Panc1 (cell line): ENCODE measurements around the gene CA5A. TPM values are rescaled to one million over a fixed set of nuclear protein-coding genes. Genes with fewer than 3 reads are reported as not detected.
A peak's percentile ranks its signal among the peaks of the same experiment; 100 is the strongest.
"Not testable (repeated sequence)": the region's sequence is repeated elsewhere in the genome, so short reads cannot be mapped to it uniquely, and the experiment has no call there.

Experiments
- ATAC-seq: fragments of 200-7000 bp; cut with Tn5 transposase; 2 replicates; pipeline ENCODE4 v1.9.1; 2020; ENCODE audit warnings: mild to moderate bottlenecking, moderate library complexity
- BruUV-seq: library from RNA; stranded (reverse); fragments of 400-500 nt; replicated peaks from 2 replicates; lab custom pipeline; 2021; lab: Mats Ljungman, UMichigan
- CTCF ChIA-PET: fragments of 300-600 bp; sonication (Branson Sonifier 250); formaldehyde crosslinking; loops from one replicate; lab custom pipeline; 2022; ENCODE audit warnings: antibody characterized with exemption; lab: Charles Lee
- POLR2A ChIA-PET: fragments of 300-600 bp; sonication (Branson Sonifier 250); formaldehyde crosslinking; loops from one replicate; lab custom pipeline; 2022; ENCODE audit warnings: antibody characterized with exemption; lab: Charles Lee
- DNase-seq: peaks from one replicate; pipeline ENCODE4 v3.0.0-alpha.2; 2010; ENCODE audit warnings: low read depth, low spot score
- H3K27ac ChIP-seq: 2 replicates; pipeline ENCODE4 v1.5.1; 2011; ENCODE audit warnings: mild to moderate bottlenecking, low read length, inconsistent platforms
- H3K27me3 ChIP-seq: fragments of 200-500 bp; sonication (Bioruptor generic); 2 replicates; pipeline ENCODE4 v1.6.0; 2014; ENCODE audit warnings: low read length, inconsistent platforms; ENCODE audit not compliant: control insufficient read depth, insufficient read depth
- H3K36me3 ChIP-seq: fragments of 200-500 bp; sonication (Bioruptor generic); 2 replicates; pipeline ENCODE4 v1.5.1; 2014; ENCODE audit warnings: inconsistent platforms, mild to moderate bottlenecking, low read length, moderate library complexity; ENCODE audit not compliant: control insufficient read depth, insufficient read depth
- H3K4me1 ChIP-seq: 2 replicates; pipeline ENCODE4 v1.5.1; 2011; ENCODE audit warnings: inconsistent platforms, mild to moderate bottlenecking, low read length, moderate library complexity; ENCODE audit not compliant: control insufficient read depth, insufficient read depth
- H3K4me3 ChIP-seq, 2 experiments: 2 replicates each; pipeline ENCODE4 v1.5.1; 2011 to 2012; ENCODE audit warnings: low read depth in 2 of 2, low read length in 2 of 2, mild to moderate bottlenecking in 2 of 2, inconsistent platforms in 1 of 2, moderate library complexity in 1 of 2
- H3K9me3 ChIP-seq: fragments of 200-500 bp; sonication (Bioruptor generic); 2 replicates; pipeline ENCODE4 v1.5.1; 2014; ENCODE audit warnings: low read depth, mild to moderate bottlenecking, inconsistent platforms, low read length, moderate library complexity; ENCODE audit not compliant: control insufficient read depth, insufficient read depth
- in situ Hi-C: cut with HindIII; loops from 2 replicates; pipeline ENCODE4 v1.10.0; 2016; ENCODE audit warnings: low sequenced_read_pairs, low pct_unique_long_range_greater_than_20kb
- intact Hi-C: fragments of 100-400 bp; cut with micrococcal nuclease; formaldehyde crosslinking; loops from one replicate; pipeline ENCODE4 v1.10.0; 2022; ENCODE audit not compliant: unreplicated experiment
- total RNA-seq: library from RNA; stranded (reverse); gene quantifications from one replicate; pipeline ENCODE4 v1.2.1, GENCODE V29; 2021; ENCODE audit not compliant: unreplicated experiment
- TF ChIP-seq, protein P1 (sequence below): fragments of 450-650 bp; IDR thresholded peaks from 2 replicates; pipeline ENCODE4 v1.5.1; 2017; ENCODE audit warnings: mild to moderate bottlenecking

CA5A gene
- total RNA-seq, 1 experiment from 2014 or later, result not detected

DNA sequence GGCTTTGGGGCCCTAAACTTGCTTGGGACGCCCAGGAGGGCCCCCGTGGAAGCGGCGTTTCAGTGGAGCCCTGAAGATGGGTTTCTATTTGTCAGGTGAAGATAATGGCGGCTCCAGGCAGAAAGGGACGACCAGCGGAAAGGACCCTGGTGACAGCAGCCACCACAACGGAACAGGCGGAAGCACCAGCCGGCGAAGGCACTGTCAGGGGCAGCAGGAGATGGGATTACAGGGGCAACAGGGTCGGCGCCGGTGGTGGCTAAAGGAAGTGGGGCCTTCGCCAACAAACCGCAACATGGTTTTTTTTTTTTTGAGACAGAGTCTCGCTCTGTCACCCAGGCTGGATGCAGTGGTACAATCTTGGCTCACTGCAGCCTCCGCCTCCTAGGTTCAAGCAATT, 23.6 kb downstream of the CA5A start:
- BruUV-seq, result not testable (repeated sequence)

DNA sequence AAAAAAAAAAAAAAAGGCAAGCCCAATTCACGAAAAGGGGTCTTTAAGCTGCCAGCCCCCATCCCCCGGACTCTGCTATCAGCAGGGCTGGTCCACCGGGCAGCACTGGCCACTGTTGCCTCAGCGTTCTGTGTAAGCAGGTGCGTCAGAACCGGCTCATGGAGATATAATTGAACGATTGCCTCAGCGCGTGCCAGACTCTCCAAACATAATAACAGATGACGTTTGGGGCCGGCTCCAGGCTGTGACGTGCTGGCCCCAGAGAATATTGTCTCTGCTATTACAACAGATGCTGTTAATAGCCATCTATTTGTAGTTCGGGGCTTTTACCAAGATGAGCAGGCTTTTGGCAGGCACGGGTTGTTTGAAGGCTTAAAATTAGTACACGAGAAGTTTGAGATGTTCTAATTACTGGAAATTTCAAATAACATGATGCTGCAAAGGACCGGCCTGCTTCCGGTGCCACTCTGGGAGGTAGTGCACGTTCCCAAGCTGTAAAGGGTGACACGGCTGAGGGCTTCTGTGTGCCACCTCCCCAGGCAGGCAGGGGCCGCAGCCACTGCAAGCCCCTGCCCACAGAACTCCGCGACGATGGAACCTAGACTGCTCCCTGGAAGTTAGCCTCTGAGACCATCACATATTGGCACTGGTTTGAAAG, 25.1 kb downstream of the CA5A start:
- intact Hi-C loops, ATAC-seq, H3K36me3 ChIP-seq, H3K4me3 ChIP-seq, BruUV-seq, H3K27me3 ChIP-seq, H3K4me1 ChIP-seq, DNase-seq, H3K27ac ChIP-seq, in situ Hi-C loops, POLR2A ChIA-PET, H3K9me3 ChIP-seq: not testable (repeated sequence)
- CTCF ChIA-PET, result interaction anchor here (0.6 kb wide), 1 partner anchor 108 kb away, joined by 4 read pairs; no protein-coding TSS in a partner anchor

More for the DNA sequence above, 23.6 kb downstream of the CA5A start:
- POLR2A ChIA-PET, H3K36me3 ChIP-seq, ATAC-seq, DNase-seq, H3K27ac ChIP-seq, in situ Hi-C loops, H3K9me3 ChIP-seq, intact Hi-C loops, H3K4me3 ChIP-seq, H3K4me1 ChIP-seq, H3K27me3 ChIP-seq, CTCF ChIA-PET: not testable (repeated sequence)

- intact Hi-C loops, H3K9me3 ChIP-seq, H3K36me3 ChIP-seq, H3K27ac ChIP-seq, H3K4me1 ChIP-seq, in situ Hi-C loops, H3K4me3 ChIP-seq, BruUV-seq, POLR2A ChIA-PET, H3K27me3 ChIP-seq: not testable (repeated sequence)
- TF ChIP-seq, protein P1, sequence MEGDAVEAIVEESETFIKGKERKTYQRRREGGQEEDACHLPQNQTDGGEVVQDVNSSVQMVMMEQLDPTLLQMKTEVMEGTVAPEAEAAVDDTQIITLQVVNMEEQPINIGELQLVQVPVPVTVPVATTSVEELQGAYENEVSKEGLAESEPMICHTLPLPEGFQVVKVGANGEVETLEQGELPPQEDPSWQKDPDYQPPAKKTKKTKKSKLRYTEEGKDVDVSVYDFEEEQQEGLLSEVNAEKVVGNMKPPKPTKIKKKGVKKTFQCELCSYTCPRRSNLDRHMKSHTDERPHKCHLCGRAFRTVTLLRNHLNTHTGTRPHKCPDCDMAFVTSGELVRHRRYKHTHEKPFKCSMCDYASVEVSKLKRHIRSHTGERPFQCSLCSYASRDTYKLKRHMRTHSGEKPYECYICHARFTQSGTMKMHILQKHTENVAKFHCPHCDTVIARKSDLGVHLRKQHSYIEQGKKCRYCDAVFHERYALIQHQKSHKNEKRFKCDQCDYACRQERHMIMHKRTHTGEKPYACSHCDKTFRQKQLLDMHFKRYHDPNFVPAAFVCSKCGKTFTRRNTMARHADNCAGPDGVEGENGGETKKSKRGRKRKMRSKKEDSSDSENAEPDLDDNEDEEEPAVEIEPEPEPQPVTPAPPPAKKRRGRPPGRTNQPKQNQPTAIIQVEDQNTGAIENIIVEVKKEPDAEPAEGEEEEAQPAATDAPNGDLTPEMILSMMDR, result peak; percentile 86
- DNase-seq (peak; percentile 28), ATAC-seq (peak; percentile 86)
- CTCF ChIA-PET, result interaction anchor here (0.9 to 1.0 kb wide), 2 partner anchors 38 to 130 kb away, joined by 3 to 5 read pairs; no protein-coding TSS in a partner anchor
Observed at GRCh38 chr16:87909203-87909935, 27.0 kb downstream of the CA5A start.

DNA sequence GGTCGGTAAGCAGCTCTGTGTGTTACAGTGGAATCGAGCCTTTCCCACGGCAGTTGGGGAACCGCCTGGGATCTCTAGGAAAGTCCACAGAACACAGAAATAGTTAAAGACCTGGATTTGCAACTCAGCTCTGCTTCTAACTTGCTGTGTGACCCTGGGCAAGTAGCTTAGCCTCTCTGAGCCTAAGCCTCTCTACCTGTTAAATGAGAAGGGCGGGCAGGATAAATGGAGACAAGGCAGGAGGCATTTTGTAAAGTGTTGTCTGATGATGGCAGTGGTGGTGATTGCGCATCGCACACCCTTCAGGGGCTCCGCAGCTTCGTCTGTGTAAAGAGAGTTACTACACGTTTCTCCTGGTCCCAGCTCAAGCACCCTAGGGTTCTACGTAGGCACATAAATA, 28.2 kb downstream of the CA5A start:
- ATAC-seq, H3K9me3 ChIP-seq, H3K27ac ChIP-seq, H3K4me1 ChIP-seq, intact Hi-C loops, H3K36me3 ChIP-seq, H3K27me3 ChIP-seq, H3K4me3 ChIP-seq, in situ Hi-C loops, BruUV-seq, POLR2A ChIA-PET, DNase-seq: not testable (repeated sequence)
- CTCF ChIA-PET, result interaction anchor here (0.5 to 1.0 kb wide), 3 partner anchors 61 to 129 kb away, joined by 3 to 10 read pairs (median 4); no protein-coding TSS in a partner anchor

DNA sequence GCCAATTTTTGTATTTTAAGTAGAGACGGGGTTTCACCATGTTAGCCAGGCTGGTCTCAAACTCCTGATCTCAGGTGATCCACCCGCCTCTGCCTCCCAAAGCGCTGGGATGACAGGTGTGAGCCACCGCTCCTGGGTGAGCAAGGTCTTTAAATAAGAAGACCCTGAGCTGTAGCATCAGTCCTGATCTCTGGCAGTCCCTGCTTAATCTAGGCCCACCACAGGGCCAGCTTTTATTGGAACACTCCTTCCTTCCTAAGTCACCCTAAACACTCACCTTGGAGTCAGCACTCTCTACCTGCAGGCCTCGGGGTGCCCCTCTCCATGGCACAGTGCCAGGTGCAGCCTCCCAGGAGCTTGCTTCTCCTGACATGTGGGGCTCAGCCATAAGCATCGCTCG, 30.8 kb downstream of the CA5A start:
- H3K27me3 ChIP-seq, DNase-seq, intact Hi-C loops, H3K4me3 ChIP-seq, CTCF ChIA-PET, H3K36me3 ChIP-seq, H3K9me3 ChIP-seq, in situ Hi-C loops, H3K27ac ChIP-seq, BruUV-seq, ATAC-seq, POLR2A ChIA-PET, H3K4me1 ChIP-seq: not testable (repeated sequence)

DNA sequence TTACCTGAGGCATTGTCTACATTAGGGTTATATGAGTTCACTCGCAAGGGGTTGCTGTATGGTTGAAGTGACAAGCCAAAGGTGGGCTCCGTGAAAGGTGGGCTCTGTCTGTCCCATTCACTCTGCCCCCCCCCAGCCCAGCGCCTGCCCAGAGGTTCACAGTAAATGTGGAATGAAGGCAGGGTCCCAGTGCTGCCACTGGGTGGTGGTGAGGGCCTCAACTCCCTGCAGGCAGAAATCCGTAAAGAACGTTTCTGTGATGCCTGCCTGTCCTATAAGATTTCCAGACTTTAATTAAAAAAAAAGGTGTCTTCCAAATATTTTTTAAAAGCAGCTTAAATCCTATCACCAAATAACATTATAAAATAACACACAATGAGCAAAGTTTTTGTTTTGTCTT, 31.4 kb downstream of the CA5A start:
- H3K9me3 ChIP-seq, H3K27ac ChIP-seq, H3K27me3 ChIP-seq, H3K36me3 ChIP-seq, H3K4me1 ChIP-seq, ATAC-seq, BruUV-seq, intact Hi-C loops, DNase-seq, CTCF ChIA-PET, in situ Hi-C loops, H3K4me3 ChIP-seq, POLR2A ChIA-PET: not testable (repeated sequence)
